GM03348 (cell line): ENCODE data around the gene ASIC4.

Experiments used
- DNase-seq: peaks from one replicate; pipeline ENCODE4 v3.0.0; 2012; ENCODE audit warnings: low spot score

Gene ASIC4

DNA sequence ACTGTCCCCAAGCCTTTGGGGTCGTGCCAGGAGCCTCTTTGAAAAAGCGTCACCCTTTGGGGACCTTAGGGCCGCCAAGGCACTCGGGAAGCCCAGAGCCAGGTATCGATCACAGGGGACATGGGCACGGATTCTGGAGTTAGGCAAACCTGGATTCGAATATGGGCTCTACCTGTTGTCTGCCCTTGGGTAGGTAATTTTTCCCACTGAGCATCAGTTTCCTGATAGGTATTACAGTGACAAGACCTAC lies 38.8 kb downstream of the ASIC4 start:
- no peak for DNase-seq

DNA sequence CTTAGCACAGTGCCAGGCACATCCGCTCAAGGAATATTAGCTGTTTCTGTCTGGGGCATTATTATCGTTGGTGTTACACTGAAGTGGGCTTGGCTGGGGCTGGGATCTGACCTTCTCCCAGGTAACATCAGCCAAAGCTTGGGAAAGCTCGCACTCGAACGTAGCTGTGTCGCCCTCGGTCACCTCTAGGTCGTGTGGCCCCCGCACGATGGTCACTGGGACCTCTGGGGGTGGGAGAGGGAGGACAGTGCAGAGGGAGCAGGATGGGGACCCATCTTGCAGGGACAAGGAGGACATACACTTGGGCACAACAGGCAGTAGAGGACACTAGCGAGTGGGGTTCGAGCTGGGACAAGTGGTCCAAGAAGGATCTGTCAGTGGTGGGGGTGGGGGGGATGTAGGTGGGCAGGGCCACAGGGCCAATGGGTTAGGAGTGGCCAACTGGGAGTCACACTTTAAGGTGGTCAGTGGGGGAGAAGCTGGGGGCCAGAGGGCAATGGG lies 39.2 kb downstream of the ASIC4 start:
- DNase-seq: no peak

DNA sequence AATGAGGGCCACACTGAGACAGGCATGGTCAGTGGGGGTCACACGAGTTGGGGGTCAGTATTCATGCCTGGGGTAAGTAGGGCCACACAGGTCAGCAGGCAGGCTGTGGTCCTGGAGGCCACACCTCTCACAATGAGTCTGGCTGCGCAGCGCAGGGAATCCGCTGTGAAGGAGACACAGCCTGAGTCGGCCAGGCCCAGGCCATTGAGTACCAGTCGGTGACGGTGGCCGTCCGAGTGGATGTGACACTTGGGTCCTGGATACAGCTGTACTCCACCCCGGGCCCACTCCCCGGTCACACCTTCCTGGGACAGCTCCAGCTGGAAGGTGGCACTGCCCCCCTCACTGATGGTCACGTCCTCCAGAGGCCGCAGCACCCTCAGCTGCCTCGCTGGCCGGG lies 40.1 kb downstream of the ASIC4 start:
- no peak for DNase-seq

- DNase-seq: no peak
These were observed 41.7 kb downstream of the ASIC4 start for GRCh38 chr2:219555956-219556355.

GRCh38 chr2:219556413-219556812 lies 42.1 kb downstream of the ASIC4 start:
- no peak for DNase-seq

DNA sequence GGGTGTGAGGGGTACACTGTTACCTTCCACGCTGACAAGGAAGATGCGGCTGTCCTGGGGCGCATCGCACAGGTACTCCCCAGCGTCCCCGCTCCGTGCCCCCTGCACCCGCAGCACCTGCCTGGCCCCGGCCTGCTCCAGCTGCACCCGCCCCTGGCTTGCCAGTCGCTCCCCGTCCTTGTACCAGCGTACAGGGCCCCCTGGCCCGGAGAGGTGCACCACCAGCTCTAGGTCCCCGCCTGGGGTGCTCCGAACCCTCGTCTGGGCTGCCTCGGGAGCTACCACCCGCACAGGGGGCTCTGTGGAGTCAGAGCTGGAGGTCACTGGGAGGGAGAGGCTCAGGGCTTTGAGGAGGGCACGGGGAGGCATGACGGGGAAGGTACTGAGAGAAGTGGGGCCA lies 43.0 kb downstream of the ASIC4 start:
- no peak for DNase-seq

GRCh38 chr2:219557791-219558785 lies 43.8 kb downstream of the ASIC4 start:
- DNase-seq: no peak

GRCh38 chr2:219559156-219559915 lies 45.1 kb downstream of the ASIC4 start:
- no peak for DNase-seq

GRCh38 chr2:219560037-219560892 lies 46.0 kb downstream of the ASIC4 start:
- DNase-seq: peak; percentile 74

- no peak for DNase-seq
These were observed 46.6 kb downstream of the ASIC4 start for GRCh38 chr2:219560893-219561178.

- no peak for DNase-seq
These were observed 47.1 kb downstream of the ASIC4 start for GRCh38 chr2:219561179-219562048.

GRCh38 chr2:219562049-219563020 lies 48.1 kb downstream of the ASIC4 start:
- no peak for DNase-seq

DNA sequence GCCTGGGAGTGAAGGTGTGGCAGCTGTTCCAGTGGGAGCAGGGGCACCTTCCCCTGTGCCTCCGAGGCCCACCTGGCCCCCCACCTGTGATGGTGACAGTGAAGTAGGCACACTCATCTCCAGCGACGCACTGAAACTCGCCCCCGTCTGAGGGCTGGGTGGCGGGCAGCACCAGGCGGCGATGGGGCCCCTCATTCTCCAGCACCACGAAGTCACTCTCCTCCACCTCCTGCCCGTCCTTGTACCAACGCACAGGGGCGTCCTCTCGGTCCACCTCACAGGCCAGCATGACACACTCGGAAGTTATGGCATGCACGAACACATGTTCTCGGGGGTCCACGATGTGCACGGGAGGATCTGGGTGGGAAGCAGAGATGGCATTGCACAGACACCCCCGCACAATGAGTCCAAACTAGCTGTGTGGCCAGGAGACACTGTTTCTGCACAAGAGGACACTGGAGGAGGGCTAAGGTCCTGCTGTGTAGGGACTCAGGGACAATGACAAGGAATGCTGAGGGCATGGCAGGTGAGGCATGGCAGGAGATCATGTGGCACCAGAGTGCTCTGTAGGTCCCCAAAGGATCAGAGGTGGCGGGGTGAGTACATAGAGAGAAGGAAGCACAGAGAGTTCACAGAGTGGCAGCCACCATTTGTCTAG lies 49.1 kb downstream of the ASIC4 start:
- no peak for DNase-seq

DNA sequence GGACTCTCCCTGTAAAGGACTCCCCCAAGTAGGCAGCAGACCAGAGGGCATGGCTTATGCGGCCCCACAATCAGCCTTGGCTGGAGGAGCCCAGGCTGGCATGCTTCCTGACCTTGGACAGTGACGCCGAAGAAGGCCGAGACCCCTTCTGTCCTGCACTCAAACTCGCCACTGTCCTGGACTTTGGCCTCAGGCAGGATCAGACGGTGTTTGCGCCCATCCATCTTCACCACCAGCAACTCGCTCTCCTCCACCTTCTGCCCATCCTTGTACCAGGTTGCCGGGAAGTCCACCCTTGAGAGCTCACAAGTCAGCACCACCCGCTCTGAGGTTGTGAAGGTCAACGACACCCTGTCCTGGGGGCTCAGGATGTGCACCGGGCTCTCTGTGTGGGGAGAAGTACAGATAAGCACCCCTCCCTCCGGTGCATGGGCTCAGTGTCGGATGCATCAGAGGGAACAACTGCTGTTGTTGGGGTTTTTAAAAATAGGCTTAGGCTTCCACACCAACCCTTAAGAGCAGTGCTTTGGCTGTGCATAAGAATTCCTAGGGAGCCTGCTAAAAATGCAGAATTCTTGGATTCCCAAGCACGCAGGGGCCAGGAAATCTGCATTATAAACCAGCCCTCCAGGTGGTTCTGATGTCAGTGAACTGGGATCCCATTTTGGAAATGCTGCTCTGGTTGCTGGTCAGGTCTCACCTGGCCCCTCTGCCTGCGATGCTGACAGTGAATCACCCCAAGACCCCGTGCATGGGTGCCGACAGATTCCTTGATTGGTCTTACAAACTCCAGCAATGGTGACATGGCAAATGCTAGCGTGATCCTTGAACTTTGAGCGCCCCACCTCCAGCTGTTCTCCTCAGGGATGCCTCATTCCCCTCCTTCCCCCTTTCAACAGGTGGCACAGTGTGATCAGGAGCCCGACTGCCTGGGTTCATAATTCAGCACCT lies 51.1 kb downstream of the ASIC4 start:
- no peak for DNase-seq

- DNase-seq: no peak
These were observed 52.4 kb downstream of the ASIC4 start for GRCh38 chr2:219566640-219567039.

DNA sequence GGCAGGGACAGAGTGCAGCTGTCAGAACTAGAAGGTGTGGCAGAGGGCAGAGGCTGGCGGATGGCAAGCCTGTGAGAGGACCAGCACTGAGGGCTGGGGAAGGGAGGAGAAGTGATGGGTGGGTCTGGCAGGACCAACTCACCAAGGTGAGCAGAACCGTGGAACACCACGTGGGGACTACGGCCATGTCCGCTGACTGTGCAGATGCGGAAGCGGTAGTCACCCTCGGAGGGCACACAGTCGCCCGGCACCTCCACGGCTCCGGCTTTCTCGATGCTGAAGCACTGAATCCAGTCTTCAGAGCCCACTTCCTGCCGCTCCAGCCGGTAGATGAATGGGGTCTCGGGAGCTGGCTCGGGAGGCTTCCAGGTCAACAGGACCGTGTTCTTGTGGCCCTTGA lies 52.8 kb downstream of the ASIC4 start:
- DNase-seq: no peak

DNA sequence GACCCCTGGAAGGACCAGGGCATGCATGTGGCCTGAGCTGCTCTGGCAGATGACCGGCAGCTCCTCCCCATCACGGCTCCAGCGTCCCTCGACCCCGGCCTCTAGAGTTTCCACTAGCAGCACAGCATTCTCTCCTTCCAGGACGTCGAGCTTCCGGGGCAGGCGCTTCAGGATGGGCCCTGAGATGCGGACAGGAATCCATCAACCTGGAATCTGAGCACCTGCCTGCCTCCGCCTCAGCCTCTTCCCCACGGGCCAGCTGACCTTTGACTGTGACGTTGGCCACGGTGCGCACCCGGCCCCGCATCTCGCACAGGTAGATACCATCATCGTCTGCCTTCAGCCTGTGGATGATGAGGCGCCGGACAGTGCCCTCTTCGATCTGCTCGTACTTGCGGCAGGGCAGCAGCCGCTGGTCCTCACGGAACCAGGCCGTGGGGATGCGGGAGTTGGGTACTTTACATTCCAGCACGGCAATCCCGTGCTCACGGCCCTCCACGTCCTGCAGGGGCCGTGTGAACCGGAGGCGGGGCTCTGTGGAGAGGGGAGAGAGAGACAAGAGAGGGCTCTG lies 53.6 kb downstream of the ASIC4 start:
- no peak for DNase-seq

- no peak for DNase-seq
These were observed 54.8 kb downstream of the ASIC4 start for GRCh38 chr2:219569041-219569440.
